Thoracic aorta (tissue), 2 donors: Measurements from ENCODE around the gene EVX1. TPM values are rescaled to one million over a fixed set of nuclear protein-coding genes. Genes with fewer than 3 reads are reported as not detected.

Experiments used
- ATAC-seq: fragments of 150-250 bp; one replicate; pipeline ENCODE4 v1.8.0; 2017; ENCODE audit warnings: low read depth; ENCODE audit not compliant: insufficient number of reproducible peaks, low FRiP score
- DNase-seq: peaks from one replicate; pipeline ENCODE4 v3.0.0-alpha.2; 2020; ENCODE audit warnings: low spot score
- H3K27ac ChIP-seq, 2 donors: fragments of 200-600 bp; sonication (generic); 1 replicate in 1 of 2; 2 replicates in 1 of 2; pipeline ENCODE4 v1.5.1; 2016; ENCODE audit warnings: mild to moderate bottlenecking in 2 of 2, moderate library complexity in 2 of 2
- H3K27me3 ChIP-seq: fragments of 200-600 bp; sonication (generic); replicated peaks from 2 replicates; pipeline ENCODE4 v1.6.0; 2016; ENCODE audit warnings: mild to moderate bottlenecking; ENCODE audit not compliant: insufficient read depth
- H3K36me3 ChIP-seq: fragments of 200-600 bp; sonication (generic); one replicate; pipeline ENCODE4 v1.5.1; 2016
- H3K4me1 ChIP-seq, 2 donors: fragments of 200-600 bp; sonication (generic); 1 replicate in 1 of 2; 2 replicates in 1 of 2; pipeline versions ENCODE4 v1.5.1 to v1.6.0; 2016; ENCODE audit warnings: low read depth in 2 of 2, mild to moderate bottlenecking in 1 of 2; ENCODE audit not compliant: control insufficient read depth in 1 of 2
- H3K4me3 ChIP-seq: fragments of 200-600 bp; sonication (generic); 2 replicates; pipeline ENCODE4 v1.5.1; 2016; ENCODE audit warnings: mild to moderate bottlenecking
- H3K9me3 ChIP-seq: fragments of 200-600 bp; sonication (generic); 2 replicates; pipeline ENCODE4 v1.5.1; 2016
- CTCF ChIP-seq: fragments of 200-600 bp; sonication (generic); IDR thresholded peaks from one replicate; pipeline ENCODE4 v1.5.1; 2019; ENCODE audit warnings: antibody characterized with exemption
- total RNA-seq, 2 donors: library from RNA; depleted of rRNA; stranded (reverse); fragments of >200 nt; gene quantifications; one replicate each; pipeline versions ENCODE4 v1.1.0 to v1.2.3, GENCODE V29; 2016

EVX1 gene
- total RNA-seq, 2 donors from 2014 or later, result not detected

GRCh38 chr7:27221201-27221797, 21.3 kb upstream of the EVX1 start:
- no peaks in the 10 kb centered on the region for H3K9me3 ChIP-seq
- H3K27ac ChIP-seq, result no peak overlapping the region
- H3K4me3 ChIP-seq, result no peak overlapping the region
- DNase-seq, result no peak
- TF ChIP-seq CTCF, result no peak
- H3K36me3 ChIP-seq, result no peaks in the 10 kb centered on the region
- H3K27me3 ChIP-seq, result peaks cover 26% of the 10 kb centered on the region
- no peak for ATAC-seq
- no peaks in the 10 kb centered on the region for H3K4me1 ChIP-seq

GRCh38 chr7:27223941-27224575, 18.5 kb upstream of the EVX1 start:
- DNase-seq (no peak), ATAC-seq (no peak)
- TF ChIP-seq CTCF, result no peak
- H3K36me3 ChIP-seq, result no peaks in the 10 kb centered on the region
- H3K4me1 ChIP-seq, result no peaks in the 10 kb centered on the region
- H3K4me3 ChIP-seq, result no peak overlapping the region
- peaks cover 30% of the 10 kb centered on the region for H3K27me3 ChIP-seq
- no peaks in the 10 kb centered on the region for H3K9me3 ChIP-seq
- no peak overlapping the region for H3K27ac ChIP-seq

GRCh38 chr7:27224983-27225934, 17.3 kb upstream of the EVX1 start:
- H3K27ac ChIP-seq, result no peak overlapping the region
- H3K9me3 ChIP-seq, result no peaks in the 10 kb centered on the region
- H3K4me3 ChIP-seq, result no peak overlapping the region
- H3K27me3 ChIP-seq, result peaks cover 30% of the 10 kb centered on the region
- H3K36me3 ChIP-seq, result no peaks in the 10 kb centered on the region
- no peak for DNase-seq
- H3K4me1 ChIP-seq, result no peaks in the 10 kb centered on the region
- no peak for TF ChIP-seq CTCF
- no peak for ATAC-seq

- TF ChIP-seq CTCF, result no peak
- Histone ChIP-seq H3K4me3 (no peak overlapping the region), H3K4me1 (no peaks in the 10 kb centered on the region), H3K27me3 (peaks cover 10% of the 10 kb centered on the region), H3K36me3 (no peaks in the 10 kb centered on the region), H3K9me3 (no peaks in the 10 kb centered on the region), H3K27ac (no peak overlapping the region)
- DNase-seq (no peak), ATAC-seq (no peak)
These were observed 13.2 kb upstream of the EVX1 start for GRCh38 chr7:27229448-27229847.
